NCI-H1092 treated with DMSO at 0.1 percent for 48 hours (cell line): Measurements from ENCODE around the gene NDRG4.

Experiments
- DNase-seq: peaks from one replicate; lab custom pipeline; 2025; lab: John Stamatoyannopoulos, UW

NDRG4 gene

DNA sequence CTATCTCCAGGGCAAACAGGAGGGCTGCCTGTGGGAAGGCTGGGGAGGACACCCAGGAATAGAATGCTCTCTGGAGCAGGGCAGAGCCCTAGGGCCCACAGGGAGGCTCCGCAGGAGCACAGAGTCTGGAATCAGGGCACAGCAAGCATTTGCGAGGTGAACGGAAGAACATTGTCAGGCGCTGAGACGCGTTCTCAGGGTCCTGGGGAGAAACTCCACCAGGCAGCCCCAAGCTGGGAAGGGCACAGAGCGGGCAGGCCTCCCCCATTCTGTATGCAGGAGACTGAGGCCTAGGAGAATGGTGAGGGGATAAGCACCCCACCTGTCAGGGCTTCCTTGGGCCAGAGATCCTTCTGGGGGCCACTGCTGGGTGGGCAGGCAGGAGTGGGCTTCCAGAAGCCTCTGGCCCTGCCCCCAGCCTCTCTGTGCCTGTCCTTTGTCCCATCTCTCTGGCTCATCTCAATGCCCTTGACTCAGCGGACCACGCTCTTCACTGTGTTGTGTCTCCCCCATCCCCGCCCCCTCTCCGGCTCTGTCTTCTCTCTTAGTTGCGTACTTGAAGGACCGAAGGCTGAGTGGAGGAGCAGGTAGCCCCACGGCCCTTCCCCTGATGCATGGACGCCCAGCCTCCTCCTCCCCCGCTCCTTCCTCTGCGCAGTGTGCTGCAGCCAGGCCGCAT, 10.3 kb downstream of the NDRG4 start:
- no peak for DNase-seq

DNA sequence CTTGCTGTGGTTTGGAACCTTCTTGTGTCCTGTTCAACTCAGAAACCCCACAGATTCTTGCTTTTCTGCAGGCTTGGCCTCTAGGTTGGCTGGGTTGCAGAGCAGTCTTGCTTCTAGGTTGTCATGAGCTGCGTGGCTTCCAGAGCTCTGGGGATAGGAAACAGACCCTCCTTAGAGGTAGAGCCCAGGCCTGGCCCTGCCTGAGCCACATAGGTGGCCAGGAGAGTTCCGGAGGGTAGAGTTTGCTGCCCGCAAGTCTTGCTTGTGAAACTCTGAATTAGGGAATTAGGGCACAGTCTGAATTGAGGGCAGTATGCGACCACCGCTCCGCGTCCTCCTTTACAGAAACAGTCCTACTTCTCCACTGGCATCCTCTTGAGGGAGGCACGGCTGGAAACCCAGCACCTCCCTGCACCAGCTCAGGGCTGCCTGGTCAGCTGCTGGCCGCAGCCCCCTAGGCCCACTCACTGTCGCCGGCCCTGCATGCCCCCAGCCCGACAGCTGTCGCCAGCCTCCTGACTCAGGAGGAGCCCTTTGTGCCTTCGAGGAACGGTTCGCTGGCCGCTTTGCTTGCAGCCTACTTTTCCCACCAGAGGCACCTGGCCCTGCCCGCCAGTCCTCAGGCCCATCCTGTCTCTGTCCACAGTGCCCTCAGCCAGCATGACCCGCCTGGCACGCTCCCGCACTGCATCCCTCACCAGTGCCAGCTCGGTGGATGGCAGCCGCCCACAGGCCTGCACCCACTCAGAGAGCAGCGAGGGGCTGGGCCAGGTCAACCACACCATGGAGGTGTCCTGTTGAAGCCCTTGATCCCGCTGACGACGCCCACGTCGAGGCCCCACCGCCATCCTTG, 11.1 kb downstream of the NDRG4 start:
- DNase-seq = no peak

- DNase-seq = peak; percentile 53
These were observed 12.2 kb downstream of the NDRG4 start for GRCh38 chr16:58511933-58512815.

DNA sequence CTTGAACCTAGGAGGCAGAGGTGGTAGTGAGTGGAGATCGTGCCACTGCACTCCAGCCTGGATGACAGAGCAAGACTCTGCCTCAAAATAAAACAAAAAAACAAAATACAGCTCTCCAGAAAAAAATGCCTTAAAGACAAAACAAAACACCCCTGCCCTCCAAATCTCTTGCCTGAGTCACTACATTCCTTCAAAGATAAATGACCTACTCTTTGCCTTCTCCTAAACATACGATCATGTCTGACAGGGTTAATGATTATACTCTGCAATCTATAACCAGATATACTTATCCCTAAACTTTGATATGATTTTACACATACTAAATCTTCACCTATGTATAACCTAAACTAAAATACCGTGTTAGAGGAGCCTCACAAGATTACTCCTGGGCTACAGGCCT, 13.9 kb downstream of the NDRG4 start:
- no peak for DNase-seq

DNA sequence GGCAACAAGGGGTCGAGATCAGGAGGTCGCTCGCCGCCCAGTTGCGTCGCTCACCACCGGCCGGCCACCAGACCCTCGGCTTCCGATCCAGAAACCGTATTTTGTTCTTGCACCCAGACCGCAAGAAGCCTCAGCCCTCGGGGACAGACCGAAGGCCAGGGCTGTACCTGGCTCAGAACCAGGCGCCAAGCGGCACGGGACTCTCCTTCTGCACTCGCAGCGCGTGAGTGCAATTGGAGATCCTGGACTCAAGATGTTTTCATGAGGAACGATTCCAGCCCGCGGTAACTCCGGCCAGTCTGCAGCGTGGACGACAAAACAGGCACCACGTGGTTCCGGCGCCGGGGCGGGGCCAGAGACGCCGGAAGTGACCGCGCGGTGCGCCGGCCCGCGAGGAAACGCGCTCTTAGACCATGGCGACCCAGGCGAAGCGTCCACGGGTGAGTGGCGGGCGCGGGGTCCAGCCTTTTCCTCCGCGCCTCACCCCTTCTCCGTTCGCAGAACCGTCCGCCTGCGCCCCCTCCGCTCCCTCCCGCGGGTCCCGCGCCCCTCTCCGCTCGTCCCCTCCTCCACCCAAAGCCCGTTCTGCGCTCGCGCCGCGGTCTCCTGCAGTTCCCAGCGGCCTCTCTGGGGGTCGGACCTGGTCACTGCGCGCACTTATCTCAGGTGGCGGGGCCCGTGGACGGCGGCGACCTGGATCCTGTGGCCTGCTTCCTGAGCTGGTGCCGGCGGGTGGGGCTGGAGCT, 15.4 kb downstream of the NDRG4 start, which contains the start of gene SETD6:
SETD6 (plus strand) TSS at position 393 of the 746 bp plus-strand sequence; CDS start at position 414, 21 bp downstream.
- peak; percentile 80 for DNase-seq

DNA sequence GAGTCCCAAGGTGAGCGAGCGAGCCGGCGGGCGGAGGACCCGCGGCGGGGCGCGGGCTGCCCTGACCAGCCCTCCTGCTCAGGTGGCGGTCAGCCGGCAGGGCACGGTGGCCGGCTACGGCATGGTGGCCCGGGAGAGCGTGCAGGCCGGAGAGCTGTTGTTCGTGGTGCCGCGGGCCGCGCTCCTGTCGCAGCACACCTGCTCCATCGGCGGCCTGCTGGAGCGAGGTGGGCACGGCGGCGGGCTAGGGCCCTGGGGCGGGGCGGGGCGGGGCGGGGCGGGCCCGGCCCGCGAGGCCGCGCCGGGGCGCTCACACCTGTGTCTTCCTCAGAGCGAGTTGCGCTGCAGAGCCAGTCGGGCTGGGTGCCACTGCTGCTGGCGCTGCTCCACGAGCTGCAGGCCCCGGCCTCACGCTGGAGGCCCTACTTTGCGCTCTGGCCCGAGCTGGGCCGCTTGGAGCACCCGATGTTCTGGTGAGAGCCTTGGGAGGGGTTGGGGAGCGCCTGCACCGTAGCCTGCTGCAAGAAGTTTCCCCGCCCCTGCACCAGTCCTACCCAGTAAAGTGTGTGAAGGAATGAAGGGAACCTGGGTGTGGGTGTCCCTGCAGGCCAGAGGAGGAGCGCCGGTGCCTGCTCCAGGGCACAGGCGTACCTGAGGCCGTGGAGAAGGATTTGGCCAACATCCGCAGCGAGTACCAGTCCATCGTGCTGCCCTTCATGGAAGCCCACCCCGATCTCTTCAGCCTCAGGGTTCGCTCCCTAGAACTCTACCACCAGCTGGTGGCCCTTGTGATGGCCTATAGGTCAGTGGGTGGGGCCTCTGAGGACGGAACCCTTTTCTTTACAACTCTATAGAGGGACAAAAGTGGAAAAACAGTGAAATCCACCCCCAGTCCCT, 16.2 kb downstream of the NDRG4 start:
- DNase-seq = no peak

GRCh38 chr16:58516768-58517107, 16.8 kb downstream of the NDRG4 start:
- no peak for DNase-seq

GRCh38 chr16:58518083-58518979, 18.4 kb downstream of the NDRG4 start:
- no peak for DNase-seq

- no peak for DNase-seq
These were observed 19.0 kb downstream of the NDRG4 start for GRCh38 chr16:58518980-58519368.

GRCh38 chr16:58519707-58520106, 19.8 kb downstream of the NDRG4 start:
- no peak for DNase-seq

- no peak for DNase-seq
These were observed 30.2 kb downstream of the NDRG4 start for GRCh38 chr16:58530179-58530578.

DNA sequence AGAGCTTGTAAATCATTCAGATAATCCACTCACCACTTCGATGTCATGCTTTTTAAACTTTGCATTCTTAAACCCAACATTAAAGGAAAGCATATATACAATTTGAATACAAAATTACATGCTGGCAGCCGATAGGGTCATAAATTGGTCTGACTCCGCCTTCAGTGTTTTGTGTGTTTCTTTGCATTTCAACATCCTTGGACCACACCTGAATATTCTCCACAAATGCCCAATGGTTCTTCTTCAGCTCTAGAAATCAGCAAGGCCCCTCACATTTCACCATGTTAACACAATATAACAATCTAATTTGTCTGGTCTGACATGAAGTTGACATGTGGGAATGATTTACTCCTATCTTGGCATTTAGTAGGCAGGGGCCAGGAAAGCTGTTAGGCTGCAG, 32.5 kb downstream of the NDRG4 start:
- DNase-seq = no peak

- no peak for DNase-seq
These were observed 34.0 kb downstream of the NDRG4 start for GRCh38 chr16:58533751-58534470.

- DNase-seq = no peak
These were observed 35.2 kb downstream of the NDRG4 start for GRCh38 chr16:58535100-58535499.

- DNase-seq = no peak
These were observed 36.3 kb downstream of the NDRG4 start for GRCh38 chr16:58536278-58536677.

DNA sequence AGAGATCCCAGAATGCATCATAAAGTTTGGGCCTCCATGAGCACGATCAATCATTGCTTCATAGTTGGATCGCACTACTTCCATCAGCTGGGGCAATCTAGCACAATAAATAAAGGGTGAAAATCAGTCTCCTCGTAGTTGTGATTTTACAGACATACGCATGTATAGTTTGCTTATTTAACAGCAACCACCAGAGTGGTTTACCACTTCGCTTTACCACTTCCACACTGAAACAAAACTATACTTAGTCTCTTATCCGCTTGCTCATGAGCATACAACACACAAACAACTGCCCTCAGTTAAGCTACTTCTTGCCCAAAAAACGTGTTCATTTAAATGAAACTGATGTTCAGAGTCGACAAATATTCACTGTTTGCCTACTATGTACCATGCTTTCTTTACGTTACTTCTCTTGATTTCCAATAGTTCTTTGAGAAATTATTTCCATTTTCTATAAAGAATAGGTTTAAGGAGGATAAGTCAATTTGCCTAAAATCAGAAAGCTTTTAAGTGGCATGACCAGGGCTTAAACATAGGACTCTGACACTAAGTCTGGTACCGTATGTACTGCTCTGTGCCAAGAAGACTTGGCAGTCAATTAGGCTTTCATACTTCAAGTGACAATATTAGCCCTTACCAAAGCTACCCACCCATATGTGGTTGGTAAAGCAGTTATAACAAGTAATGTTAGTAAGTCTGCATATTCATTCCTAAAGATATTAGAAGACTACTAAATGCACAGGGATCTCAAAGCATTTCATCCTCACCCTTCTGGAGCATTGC, 37.4 kb downstream of the NDRG4 start:
- no peak for DNase-seq

GRCh38 chr16:58541711-58542110, 41.8 kb downstream of the NDRG4 start:
- DNase-seq = no peak

GRCh38 chr16:58542291-58542690, 42.3 kb downstream of the NDRG4 start:
- DNase-seq = no peak
